Heart right ventricle (tissue), 16 donors: ENCODE data around the gene PLN. TPM values are rescaled to one million over a fixed set of nuclear protein-coding genes. Genes with fewer than 3 reads are reported as not detected.

Experiments used
- ATAC-seq, 8 donors: fragments of 200-7000 bp; cut with Tn5 transposase; one replicate each; pipeline ENCODE4 v1.9.1; 2020; ENCODE audit warnings: mild to moderate bottlenecking in 8 of 8, moderate library complexity in 8 of 8, moderate number of reproducible peaks in 1 of 8
- DNase-seq, 2 donors: peaks; one replicate each; pipeline ENCODE4 v3.0.0-alpha.2; 2020
- H3K27ac ChIP-seq, 10 donors: fragments of 200-600 bp; sonication (generic) in 2 of 10; one replicate each; pipeline versions ENCODE4 v1.5.0 to v1.8.0; 2020 to 2022; ENCODE audit warnings: mild to moderate bottlenecking in 3 of 10
- H3K27me3 ChIP-seq, 7 donors: fragments of 200-600 bp; one replicate each; pipeline ENCODE4 v1.8.0; 2021 to 2022; ENCODE audit warnings: mild to moderate bottlenecking in 2 of 7
- H3K36me3 ChIP-seq, 9 donors: fragments of 200-600 bp; sonication (generic) in 1 of 9; one replicate each; pipeline versions ENCODE4 v1.5.0 to v1.8.0; 2020 to 2022; ENCODE audit warnings: mild to moderate bottlenecking in 2 of 9
- H3K4me1 ChIP-seq, 9 donors: fragments of 200-600 bp; sonication (generic) in 1 of 9; one replicate each; pipeline versions ENCODE4 v1.5.0 to v1.8.0; 2020 to 2022; ENCODE audit warnings: mild to moderate bottlenecking in 4 of 9
- H3K4me3 ChIP-seq, 10 donors: fragments of 200-600 bp; sonication (generic) in 2 of 10; one replicate each; pipeline versions ENCODE4 v1.5.0 to v1.8.0; 2020 to 2022; ENCODE audit warnings: mild to moderate bottlenecking in 7 of 10, moderate library complexity in 2 of 10
- H3K9me3 ChIP-seq, 11 donors: fragments of 200-600 bp in 10 of 11; sonication (generic) in 2 of 11; one replicate each; pipeline versions ENCODE4 v1.5.0 to v1.8.0; 2013 to 2022; ENCODE audit warnings: mild to moderate bottlenecking in 2 of 11, control low read depth in 1 of 11, moderate library complexity in 1 of 11
- WGBS, 2 donors: extraction: QIAGEN DNeasy Blood & Tissue Kit; methylation state at CpG; one replicate each; pipeline ENCODE4 v1.1.7; 2013; ENCODE audit warnings: inconsistent platforms in 1 of 2; 5-methylcytosine and 5-hydroxymethylcytosine counted together
- intact Hi-C, 10 donors: fragments of 100-400 bp; cut with DNase I; formaldehyde crosslinking; loops; one replicate each; pipeline versions ENCODE4 v1.11.1 to v1.14.2; 2022
- polyA plus RNA-seq, 2 donors: library from polyadenylated mRNA; stranded (reverse); fragments of 200-250 nt; gene quantifications; one replicate each; pipeline ENCODE4 v1.2.3, GENCODE V29; 2013
- total RNA-seq, 10 donors: library from RNA; stranded (reverse); fragmentation: NEBNext Ultra II Directional in 3 of 10; extraction: Animal tissue kit (Norgen Biotek cat#: 25700) in 3 of 10; gene quantifications; one replicate each; pipeline versions ENCODE4 v1.2.1 to v1.2.4, GENCODE V29; 2021 to 2023
- TF ChIP-seq, protein P1 (sequence below), 9 donors: fragments of 200-600 bp; sonication (generic) in 2 of 9; IDR thresholded peaks; one replicate each; pipeline versions ENCODE4 v1.5.0 to v1.8.0; 2021 to 2022; ENCODE audit warnings: antibody characterized with exemption in 9 of 9, mild to moderate bottlenecking in 5 of 9, moderate library complexity in 1 of 9
- donor health status: Arrhythmogenic right ventricular cardiomyopathy.
- donor health status: ischemic (EF 13 %, LVEDD 7.1; RV severe dilation, severe dysfunction).
- donor health status: healthy with polysubstance abuse.
- donor health status: DM: no; HTN: yes; CAD: no.
- donor health status: DM: no; HTN: no; CAD: no.
- donor health status: ischemic (EF 25% LVEDD 6.9; RV normal size, moderate dysfunction).
- donor health status: ischemic (EF 25% LVEDD 5.7; RV mildly dilated, moderate dysfunction).
- donor health status: healthy.
- donor health status: DM: yes; HTN: yes; CAD: no.
- donor health status: Ischemic cardiomyopathy.
- donor health status: ischemic (EF 35%, LVEDD 5.7; RV mildly dilated, moderate dysfunction).
- donor health status: nonischemic (EF 11% LVEDD 7.7; RV severe dilation, severe dysfunction).
- donor health status: DM: yes; HTN: yes; CAD: no.
- donor health status: PGD.
- donor health status: ischemic (EF 29% LVEDD 5.4; RV normal size, mild dysfunction).
- donor health status: nonischemic (EF 23%, LVEDD 6.1; RV moderate dilation, normal function).

Gene PLN
- total and polyA plus RNA-seq, 12 donors: 764 to 3,094 (median 2,593) TPM

DNA sequence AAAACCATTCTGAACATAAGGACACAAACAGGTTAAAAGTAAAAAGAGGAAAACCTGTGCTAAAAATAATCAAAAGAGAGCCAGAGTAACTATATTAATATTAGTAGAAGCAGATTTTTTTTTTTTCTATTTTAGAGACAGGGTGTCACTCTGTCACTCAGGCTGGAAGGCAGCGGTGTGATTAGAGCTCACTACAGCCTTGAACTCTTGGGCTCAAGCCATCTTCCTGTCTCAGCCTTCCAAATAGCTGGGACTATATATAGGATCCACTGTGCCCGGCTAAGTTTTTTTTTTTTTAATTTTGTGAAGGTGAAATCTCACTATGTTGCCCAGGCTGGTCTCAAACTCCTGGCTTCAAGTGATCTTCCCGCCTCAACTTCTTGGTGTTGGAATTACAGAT, 33.4 kb upstream of the PLN start:
- WGBS, 2 donors: 34 to 38% methylated on average over 3 of the region's 3 CpGs
- DNase-seq (peak in 1 of 2 donors; percentile 75), ATAC-seq (peak; percentile 93 to 99 (median 98))
- intact Hi-C loops: loop anchor here in 5 of 10 donors (5.0 kb wide), 4 partner anchors 33 to 227 kb away; partner anchors contain the start of gene PLN (in 2 of the 5)
- Histone ChIP-seq H3K9me3 (peaks cover 0 to 7% (median 0%) of the 10 kb centered on the region in 11 donors), H3K4me3 (no peak overlapping the region), H3K27ac (peak overlapping the region in 9 of 10 donors; percentile 44 to 83 (median 79)), H3K36me3 (peaks cover 0 to 23% (median 0%) of the 10 kb centered on the region in 9 donors), H3K27me3 (no peaks in the 10 kb centered on the region), H3K4me1 (peaks cover 0 to 42% (median 3%) of the 10 kb centered on the region in 9 donors)
- TF ChIP-seq, protein P1, sequence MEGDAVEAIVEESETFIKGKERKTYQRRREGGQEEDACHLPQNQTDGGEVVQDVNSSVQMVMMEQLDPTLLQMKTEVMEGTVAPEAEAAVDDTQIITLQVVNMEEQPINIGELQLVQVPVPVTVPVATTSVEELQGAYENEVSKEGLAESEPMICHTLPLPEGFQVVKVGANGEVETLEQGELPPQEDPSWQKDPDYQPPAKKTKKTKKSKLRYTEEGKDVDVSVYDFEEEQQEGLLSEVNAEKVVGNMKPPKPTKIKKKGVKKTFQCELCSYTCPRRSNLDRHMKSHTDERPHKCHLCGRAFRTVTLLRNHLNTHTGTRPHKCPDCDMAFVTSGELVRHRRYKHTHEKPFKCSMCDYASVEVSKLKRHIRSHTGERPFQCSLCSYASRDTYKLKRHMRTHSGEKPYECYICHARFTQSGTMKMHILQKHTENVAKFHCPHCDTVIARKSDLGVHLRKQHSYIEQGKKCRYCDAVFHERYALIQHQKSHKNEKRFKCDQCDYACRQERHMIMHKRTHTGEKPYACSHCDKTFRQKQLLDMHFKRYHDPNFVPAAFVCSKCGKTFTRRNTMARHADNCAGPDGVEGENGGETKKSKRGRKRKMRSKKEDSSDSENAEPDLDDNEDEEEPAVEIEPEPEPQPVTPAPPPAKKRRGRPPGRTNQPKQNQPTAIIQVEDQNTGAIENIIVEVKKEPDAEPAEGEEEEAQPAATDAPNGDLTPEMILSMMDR (IDR thresholded peaks at IDR 0.05): no peak

DNA sequence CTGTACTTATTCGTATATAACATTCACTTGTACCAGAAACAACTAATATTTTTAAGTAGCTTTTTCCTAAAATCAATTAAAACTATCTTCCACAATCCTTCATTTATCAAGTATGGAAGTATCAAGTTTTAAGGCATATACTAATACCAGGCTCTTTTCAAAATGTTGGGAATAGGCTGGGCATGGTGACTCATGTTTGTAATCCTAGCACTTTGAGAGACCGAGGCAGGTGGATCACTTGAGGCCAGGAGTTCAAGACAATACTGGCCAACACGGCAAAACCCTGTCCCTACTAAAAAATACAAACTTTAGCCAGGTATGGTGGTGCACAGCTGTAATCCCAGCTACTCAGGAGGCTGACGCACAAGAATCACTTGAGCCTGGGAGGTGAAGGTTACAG, 25.7 kb upstream of the PLN start:
- peaks cover 0 to 22% (median 13%) of the 10 kb centered on the region in 9 donors for H3K4me1 ChIP-seq
- no peaks in the 10 kb centered on the region for H3K9me3 ChIP-seq
- 98 to 99% methylated on average over 4 of the region's 4 CpGs for WGBS, 2 donors
- no peak overlapping the region for H3K4me3 ChIP-seq
- TF ChIP-seq, protein P1 (IDR thresholded peaks at IDR 0.05): no peak
- no peak for DNase-seq
- intact Hi-C loops: no loop called here
- peaks cover 0 to 41% (median 0%) of the 10 kb centered on the region in 9 donors for H3K36me3 ChIP-seq
- H3K27me3 ChIP-seq: no peaks in the 10 kb centered on the region
- H3K27ac ChIP-seq: no peak overlapping the region
- ATAC-seq: no peak

DNA sequence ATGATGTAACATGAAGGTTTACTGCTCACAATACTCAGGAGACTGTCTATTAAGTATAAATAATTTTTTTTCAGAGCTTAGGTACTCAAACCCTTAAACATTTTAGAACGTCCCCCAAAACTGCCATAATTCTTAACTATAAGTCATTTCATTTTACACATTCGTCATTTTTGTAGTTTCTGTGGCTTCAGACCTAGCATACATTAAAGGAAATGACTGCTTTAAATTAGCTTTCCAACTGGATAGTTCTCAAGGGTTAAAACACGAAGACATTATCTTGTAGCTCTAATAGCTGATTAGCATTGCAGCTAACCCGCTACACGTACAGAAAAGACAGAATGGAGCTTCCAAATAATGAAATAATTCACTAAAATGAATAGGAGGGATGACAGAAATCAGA, 24.9 kb upstream of the PLN start:
- ATAC-seq: no peak
- Histone ChIP-seq H3K4me1 (peaks cover 0 to 30% (median 18%) of the 10 kb centered on the region in 9 donors), H3K4me3 (no peak overlapping the region), H3K9me3 (no peaks in the 10 kb centered on the region), H3K36me3 (peaks cover 0 to 38% (median 0%) of the 10 kb centered on the region in 9 donors), H3K27ac (no peak overlapping the region), H3K27me3 (no peaks in the 10 kb centered on the region)
- 61 to 78% methylated on average over 5 of the region's 5 CpGs for WGBS, 2 donors
- intact Hi-C loops: no loop called here
- no peak for DNase-seq
- TF ChIP-seq, protein P1 (IDR thresholded peaks at IDR 0.05): no peak

DNA sequence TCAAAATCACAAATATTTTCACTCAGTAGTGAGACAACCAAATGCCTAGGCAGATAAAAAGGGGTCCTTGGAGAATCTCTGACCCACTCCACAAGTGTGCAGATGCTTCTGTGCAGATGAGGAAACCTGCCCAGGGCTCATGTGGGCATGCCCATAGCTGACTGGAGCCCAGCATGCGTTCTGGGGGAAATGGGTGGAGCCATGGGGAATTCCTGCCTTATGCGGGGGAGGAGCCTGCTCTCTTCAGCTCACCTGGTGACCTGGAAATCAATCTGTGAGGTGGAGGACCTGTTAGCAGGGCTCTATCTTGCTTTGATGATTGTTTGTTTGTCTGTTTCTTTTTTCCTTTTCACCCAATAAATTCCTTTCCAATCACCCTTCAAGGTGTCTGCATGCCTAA, 23.4 kb upstream of the PLN start:
- TF ChIP-seq, protein P1 (IDR thresholded peaks at IDR 0.05): no peak
- peaks cover 0 to 40% (median 26%) of the 10 kb centered on the region in 9 donors for H3K4me1 ChIP-seq
- WGBS, 2 donors: 63 to 69% methylated on average over 2 of the region's 2 CpGs

More for the DNA sequence above, 23.4 kb upstream of the PLN start:
- peaks cover 0 to 30% (median 0%) of the 10 kb centered on the region in 9 donors for H3K36me3 ChIP-seq
- ATAC-seq (no peak), DNase-seq (no peak)
- no peaks in the 10 kb centered on the region for H3K27me3 ChIP-seq
- intact Hi-C loops: no loop called here
- no peak overlapping the region for H3K27ac ChIP-seq
- H3K9me3 ChIP-seq: no peaks in the 10 kb centered on the region
- no peak overlapping the region for H3K4me3 ChIP-seq
